IPS DF 4.7 (cell line): ENCODE measurements around the gene CHST8.

Experiments
- DNase-seq: peaks from one replicate; pipeline ENCODE4 v3.0.0-alpha.2; 2013; ENCODE audit warnings: low spot score; ENCODE audit errors: extremely low read depth

CHST8 gene

GRCh38 chr19:33785795-33786194 lies 164.0 kb downstream of the CHST8 start:
- no peak for DNase-seq

GRCh38 chr19:33788676-33789075 lies 166.9 kb downstream of the CHST8 start:
- no peak for DNase-seq

- DNase-seq, result no peak
Observed at GRCh38 chr19:33789344-33789743, 167.6 kb downstream of the CHST8 start.

- no peak for DNase-seq
Observed at GRCh38 chr19:33794683-33795369, 173.1 kb downstream of the CHST8 start.

- no peak for DNase-seq
Observed at GRCh38 chr19:33795370-33796163, 173.8 kb downstream of the CHST8 start.

- DNase-seq, result no peak
Observed at GRCh38 chr19:33796164-33796875, 174.6 kb downstream of the CHST8 start, which contains the start of gene KCTD15. Gene KCTD15, plus strand, starts transcription at chr19:33796870. Its CDS starts 3,585 bp downstream, at chr19:33800455.

GRCh38 chr19:33797802-33798671 lies 176.3 kb downstream of the CHST8 start:
- no peak for DNase-seq

GRCh38 chr19:33798681-33799111 lies 176.9 kb downstream of the CHST8 start:
- no peak for DNase-seq

GRCh38 chr19:33799476-33799875 lies 177.7 kb downstream of the CHST8 start:
- DNase-seq, result no peak

- no peak for DNase-seq
Observed at GRCh38 chr19:33800012-33800680, 178.4 kb downstream of the CHST8 start.

- no peak for DNase-seq
Observed at GRCh38 chr19:33801411-33801810, 179.7 kb downstream of the CHST8 start.

GRCh38 chr19:33802001-33802400 lies 180.2 kb downstream of the CHST8 start:
- DNase-seq, result no peak

GRCh38 chr19:33802801-33803200 lies 181.0 kb downstream of the CHST8 start:
- no peak for DNase-seq

- DNase-seq, result no peak
Observed at GRCh38 chr19:33803383-33803782, 181.6 kb downstream of the CHST8 start.

GRCh38 chr19:33804021-33804799 lies 182.5 kb downstream of the CHST8 start:
- no peak for DNase-seq

GRCh38 chr19:33805313-33805712 lies 183.6 kb downstream of the CHST8 start:
- DNase-seq, result no peak

- DNase-seq, result no peak
Observed at GRCh38 chr19:33805840-33806433, 184.2 kb downstream of the CHST8 start.

GRCh38 chr19:33806434-33806881 lies 184.7 kb downstream of the CHST8 start:
- no peak for DNase-seq

GRCh38 chr19:33808399-33808798 lies 186.6 kb downstream of the CHST8 start:
- DNase-seq, result no peak
